Activated T-helper 17 cell treated with anti-CD3 and anti-CD28 coated beads, Interleukin-2, amount 50 U/mL, for 72 hours (primary cell): Measurements from ENCODE around the gene UTS2R. TPM values are rescaled to one million over a fixed set of nuclear protein-coding genes. Genes with fewer than 3 reads are reported as not detected.
A peak's percentile ranks its signal among the peaks of the same experiment; 100 is the strongest.
"Not testable (repeated sequence)": the region's sequence is repeated elsewhere in the genome, so short reads cannot be mapped to it uniquely, and the experiment has no call there.

ENCODE experiments used
- ATAC-seq: fragments of 150-1000 bp; cut with Tn5 transposase; replicated peaks from 2 replicates; pipeline ENCODE4 v1.10.0; 2021; ENCODE audit warnings: mild to moderate bottlenecking, moderate library complexity
- H3K27ac Mint-ChIP-seq: one replicate; pipeline ENCODE4 v1.8.0; 2022; ENCODE audit warnings: mixed read lengths
- H3K27me3 Mint-ChIP-seq: one replicate; pipeline ENCODE4 v1.8.0; 2022; ENCODE audit warnings: mixed read lengths
- H3K36me3 Mint-ChIP-seq: one replicate; pipeline ENCODE4 v1.8.0; 2022; ENCODE audit warnings: low read depth, mild to moderate bottlenecking, mixed read lengths
- H3K4me1 Mint-ChIP-seq: one replicate; pipeline ENCODE4 v1.8.0; 2022; ENCODE audit warnings: mixed read lengths
- H3K4me3 Mint-ChIP-seq: one replicate; pipeline ENCODE4 v1.8.0; 2022; ENCODE audit warnings: mild to moderate bottlenecking, mixed read lengths
- H3K9me3 Mint-ChIP-seq: one replicate; pipeline ENCODE4 v1.8.0; 2022; ENCODE audit warnings: mixed read lengths
- total RNA-seq, 2 donors: library from RNA; stranded (reverse); gene quantifications; one replicate each; pipeline ENCODE4 v1.2.3, GENCODE V29; 2022

Gene UTS2R
- total RNA-seq, 2 donors from 2014 or later = 0.45 TPM; not detected in 1

DNA sequence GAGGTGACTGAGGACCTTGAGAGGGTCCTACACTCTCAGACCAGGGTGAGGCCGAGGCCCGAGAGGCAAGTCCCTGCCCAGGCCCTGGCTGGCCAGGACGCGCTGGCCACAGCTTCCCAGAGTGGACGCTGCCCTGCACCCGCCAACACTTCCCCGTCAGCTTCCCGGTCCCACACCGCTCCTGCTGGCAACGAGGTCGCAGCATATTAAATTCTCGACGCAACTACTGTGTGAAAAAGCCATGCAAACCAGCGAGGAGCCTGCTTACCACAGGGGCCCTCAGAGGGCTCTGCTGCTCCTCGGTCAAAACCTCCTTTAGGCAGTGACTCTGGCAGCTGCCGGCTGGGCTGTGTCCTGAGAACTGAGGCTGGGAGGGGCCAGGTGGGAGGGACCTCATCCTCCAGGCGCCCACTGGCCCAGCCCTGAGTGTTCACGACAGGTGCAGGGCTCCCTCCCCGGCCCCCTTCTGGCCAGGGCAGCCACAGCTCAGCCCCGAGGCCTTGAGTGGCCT lies 14.7 kb upstream of the UTS2R start:
- Mint-ChIP-seq H3K9me3 (no peaks in the 10 kb centered on the region), H3K4me1 (no peaks in the 10 kb centered on the region), H3K4me3 (no peak overlapping the region), H3K27me3 (peaks cover 7% of the 10 kb centered on the region), H3K27ac (no peak overlapping the region), H3K36me3 (no peaks in the 10 kb centered on the region)
- no peak for ATAC-seq

DNA sequence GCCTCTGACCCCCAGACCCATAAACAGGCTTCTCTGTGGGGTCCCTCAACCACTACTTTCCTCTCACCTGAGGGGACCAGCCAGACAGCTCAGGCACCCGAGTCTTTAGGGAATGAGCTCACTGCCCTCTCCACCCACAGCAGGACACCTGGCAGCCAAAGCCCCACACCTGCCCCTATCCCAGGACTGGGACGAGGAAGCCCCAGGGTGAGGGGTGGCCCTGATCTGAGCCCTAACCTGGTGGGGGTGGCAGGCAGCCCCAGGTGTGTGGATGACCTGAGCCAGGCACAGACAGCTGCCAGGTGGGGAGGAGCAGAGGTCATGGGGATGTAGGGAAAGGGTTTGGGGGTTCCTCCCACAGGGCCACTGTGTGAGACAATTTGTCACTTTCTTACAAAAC lies 14.2 kb upstream of the UTS2R start:
- H3K9me3 Mint-ChIP-seq = no peaks in the 10 kb centered on the region
- no peak for ATAC-seq
- H3K27ac Mint-ChIP-seq = no peak overlapping the region
- no peak overlapping the region for H3K4me3 Mint-ChIP-seq
- peaks cover 7% of the 10 kb centered on the region for H3K27me3 Mint-ChIP-seq
- H3K36me3 Mint-ChIP-seq = no peaks in the 10 kb centered on the region
- no peaks in the 10 kb centered on the region for H3K4me1 Mint-ChIP-seq

DNA sequence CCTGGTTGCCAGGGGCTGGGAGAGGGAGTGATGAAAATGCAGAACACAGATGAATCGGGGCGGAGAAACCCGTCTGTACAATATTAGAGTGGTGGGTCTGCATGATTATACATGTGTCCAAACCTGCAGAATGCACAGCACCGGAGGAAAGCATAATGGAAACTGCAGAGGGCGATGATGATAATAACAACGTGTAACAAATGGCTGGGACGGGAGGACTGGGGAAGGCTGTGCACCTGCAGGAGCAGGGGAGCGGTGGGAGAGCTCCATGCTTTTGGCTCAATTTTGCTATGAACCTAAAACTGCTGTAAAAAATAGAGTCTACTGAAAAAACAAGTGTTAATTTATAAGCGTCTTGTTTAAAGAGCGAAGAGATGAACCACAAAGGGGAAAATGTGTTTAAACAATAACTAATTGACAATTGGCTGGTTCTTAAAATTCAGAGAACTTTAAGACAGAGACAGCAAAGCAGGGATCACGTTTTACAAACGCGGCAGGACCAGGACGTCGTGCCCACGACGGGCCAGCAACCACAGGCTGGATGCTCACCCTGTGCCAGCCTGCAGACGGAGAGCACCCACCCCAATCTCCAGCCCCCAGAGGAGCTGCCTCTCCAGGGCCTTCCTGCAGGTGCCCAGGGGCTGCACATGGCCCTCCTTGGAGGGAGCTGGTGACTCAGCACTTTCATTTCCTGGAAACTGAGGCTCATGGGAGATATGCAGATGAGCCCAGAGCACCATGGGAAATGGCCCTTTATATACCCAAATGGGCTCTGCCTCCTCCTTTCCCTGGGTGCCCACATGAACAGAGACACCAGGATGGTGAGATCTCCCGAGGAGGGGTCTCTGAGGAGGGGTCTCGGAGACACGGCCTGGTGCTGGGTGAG lies 12.9 kb upstream of the UTS2R start, which contains the start of gene TEX19:
Gene TEX19, plus strand, starts transcription at position 783 of the 886 bp plus-strand sequence. CDS start 2,904 bp downstream, outside the sequence.
- Mint-ChIP-seq H3K4me3 (peak within 1 kb of the TSS; percentile 1), H3K27ac (no peak within 1 kb of the TSS)

DNA sequence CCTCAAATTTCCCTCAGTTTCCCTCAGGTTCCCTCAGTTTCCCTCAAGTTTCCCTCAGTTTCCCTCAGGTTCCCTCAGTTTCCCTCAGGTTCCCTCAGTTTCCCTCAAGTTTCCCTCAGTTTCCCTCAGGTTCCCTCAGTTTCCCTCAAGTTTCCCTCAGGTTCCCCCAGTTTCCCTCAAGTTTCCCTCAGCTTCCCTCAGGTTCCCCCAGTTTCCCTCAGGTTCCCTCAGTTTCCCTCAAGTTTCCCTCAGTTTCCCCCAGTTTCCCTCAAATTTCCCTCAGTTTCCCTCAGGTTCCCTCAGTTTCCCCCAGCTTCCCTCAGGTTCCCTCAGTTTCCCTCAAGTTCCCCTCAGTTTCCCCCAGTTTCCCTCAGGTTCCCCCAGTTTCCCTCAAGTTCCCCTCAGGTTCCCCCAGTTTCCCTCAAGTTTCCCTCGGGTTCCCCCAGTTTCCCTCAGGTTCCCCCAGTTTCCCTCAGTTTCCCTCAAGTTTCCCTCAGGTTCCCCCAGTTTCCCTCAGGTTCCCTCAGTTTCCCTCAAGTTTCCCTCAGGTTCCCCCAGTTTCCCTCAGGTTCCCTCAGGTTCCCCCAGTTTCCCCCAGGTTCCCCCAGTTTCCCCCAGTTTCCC lies 12.0 kb upstream of the UTS2R start:
- ATAC-seq, H3K4me1 Mint-ChIP-seq, H3K4me3 Mint-ChIP-seq, H3K27me3 Mint-ChIP-seq, H3K9me3 Mint-ChIP-seq, H3K36me3 Mint-ChIP-seq, H3K27ac Mint-ChIP-seq: not testable (repeated sequence)

More for the DNA sequence above, 12.9 kb upstream of the UTS2R start, which contains the start of gene TEX19:
- no peaks in the 10 kb centered on the region for H3K36me3 Mint-ChIP-seq
- H3K9me3 Mint-ChIP-seq = no peaks in the 10 kb centered on the region
- H3K27me3 Mint-ChIP-seq = peaks cover 7% of the 10 kb centered on the region
- H3K4me1 Mint-ChIP-seq = no peaks in the 10 kb centered on the region
- ATAC-seq = peak; percentile 47

DNA sequence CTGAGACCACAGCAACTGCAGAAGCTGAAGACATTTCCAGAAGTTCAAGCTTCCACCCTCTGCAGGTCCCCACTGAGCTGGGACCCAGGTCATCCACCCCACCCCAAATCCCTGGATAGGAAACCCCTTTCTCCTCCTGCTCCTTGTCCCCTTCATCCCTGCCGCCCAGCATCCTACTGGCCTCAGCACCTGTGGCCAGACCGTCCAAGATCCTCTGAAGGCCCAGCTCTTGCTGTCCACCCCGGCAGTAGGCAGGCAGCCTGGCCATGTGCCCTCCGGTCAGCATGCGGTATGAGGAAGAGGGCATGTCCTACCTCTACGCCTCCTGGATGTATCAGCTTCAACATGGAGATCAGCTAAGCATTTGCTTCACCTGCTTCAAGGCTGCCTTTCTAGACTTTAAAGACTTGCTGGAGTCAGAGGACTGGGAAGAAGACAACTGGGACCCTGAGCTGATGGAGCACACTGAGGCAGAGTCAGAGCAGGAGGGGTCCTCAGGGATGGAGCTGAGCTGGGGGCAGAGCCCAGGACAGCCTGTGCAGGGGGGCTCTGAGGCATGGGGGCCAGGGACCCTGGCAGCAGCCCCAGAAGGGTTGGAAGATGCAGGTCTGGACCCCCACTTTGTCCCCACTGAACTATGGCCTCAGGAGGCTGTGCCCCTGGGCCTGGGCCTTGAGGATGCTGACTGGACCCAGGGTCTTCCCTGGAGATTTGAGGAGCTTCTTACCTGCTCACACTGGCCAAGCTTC lies 9.5 kb upstream of the UTS2R start:
- Mint-ChIP-seq H3K27ac (peak overlapping the region; percentile 13), H3K27me3 (peaks cover 7% of the 10 kb centered on the region), H3K36me3 (no peaks in the 10 kb centered on the region), H3K4me1 (no peaks in the 10 kb centered on the region), H3K4me3 (no peak overlapping the region), H3K9me3 (no peaks in the 10 kb centered on the region)
- no peak for ATAC-seq

DNA sequence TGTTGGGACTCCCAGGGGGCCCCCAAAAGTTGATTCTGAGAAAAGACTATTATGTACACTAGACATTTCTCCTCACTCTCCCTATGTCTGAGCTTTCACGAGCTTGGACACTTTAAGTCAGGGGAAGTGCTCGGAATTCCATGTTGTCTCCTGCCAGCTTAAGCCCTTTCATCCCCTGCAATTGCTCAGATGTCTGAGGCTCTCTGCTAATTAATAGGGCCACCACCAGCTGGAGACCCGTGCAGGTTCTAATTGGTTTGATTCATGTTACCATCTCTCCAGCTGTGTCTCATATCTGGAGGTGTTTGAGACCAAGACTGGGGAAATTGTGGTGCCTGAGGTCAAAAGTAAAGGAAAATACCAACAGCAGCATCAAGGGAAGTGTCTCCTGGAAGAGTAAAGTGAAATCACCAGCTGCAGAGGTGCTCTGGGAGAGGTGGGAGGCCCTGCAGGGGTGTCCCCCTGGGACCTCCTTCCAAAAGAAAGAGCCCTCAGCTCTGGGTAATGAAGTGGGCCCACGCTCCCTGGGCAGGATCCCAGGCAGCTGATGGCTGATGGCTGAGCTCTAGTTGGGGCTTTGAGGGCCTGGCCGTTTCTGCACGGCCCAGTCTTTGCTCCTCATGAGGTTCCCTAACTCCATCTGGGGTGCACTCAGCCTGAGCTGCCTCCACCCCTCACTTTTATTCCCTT lies 5.8 kb upstream of the UTS2R start:
- no peaks in the 10 kb centered on the region for H3K36me3 Mint-ChIP-seq

DNA sequence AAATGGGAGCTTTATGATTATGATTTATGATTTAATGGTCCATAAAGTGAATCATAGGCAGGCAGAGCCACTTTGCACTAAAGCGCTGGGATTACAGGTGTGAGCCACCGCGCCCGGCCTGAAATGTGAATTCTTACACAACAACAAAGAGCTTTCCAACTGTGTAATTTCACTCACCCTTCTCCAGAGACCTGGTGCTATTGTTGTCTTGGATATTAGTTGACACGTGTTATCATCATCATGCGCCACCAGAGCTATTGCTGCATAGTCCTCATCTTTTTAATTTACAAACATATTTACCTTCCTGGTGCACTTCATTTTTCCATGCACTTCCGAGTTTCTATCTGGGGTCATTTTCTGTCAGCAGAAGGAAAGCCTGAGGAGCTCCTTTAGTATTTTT lies 4.8 kb upstream of the UTS2R start:
- Mint-ChIP-seq H3K36me3 (no peaks in the 10 kb centered on the region), H3K27me3 (peaks cover 17% of the 10 kb centered on the region), H3K27ac (no peak overlapping the region), H3K4me3 (no peak overlapping the region), H3K9me3 (no peaks in the 10 kb centered on the region), H3K4me1 (no peaks in the 10 kb centered on the region)
- ATAC-seq = no peak

More for the DNA sequence above, 5.8 kb upstream of the UTS2R start:
- no peak for ATAC-seq
- Mint-ChIP-seq H3K4me3 (no peak overlapping the region), H3K4me1 (no peaks in the 10 kb centered on the region), H3K9me3 (no peaks in the 10 kb centered on the region), H3K27me3 (peaks cover 14% of the 10 kb centered on the region), H3K27ac (no peak overlapping the region)

DNA sequence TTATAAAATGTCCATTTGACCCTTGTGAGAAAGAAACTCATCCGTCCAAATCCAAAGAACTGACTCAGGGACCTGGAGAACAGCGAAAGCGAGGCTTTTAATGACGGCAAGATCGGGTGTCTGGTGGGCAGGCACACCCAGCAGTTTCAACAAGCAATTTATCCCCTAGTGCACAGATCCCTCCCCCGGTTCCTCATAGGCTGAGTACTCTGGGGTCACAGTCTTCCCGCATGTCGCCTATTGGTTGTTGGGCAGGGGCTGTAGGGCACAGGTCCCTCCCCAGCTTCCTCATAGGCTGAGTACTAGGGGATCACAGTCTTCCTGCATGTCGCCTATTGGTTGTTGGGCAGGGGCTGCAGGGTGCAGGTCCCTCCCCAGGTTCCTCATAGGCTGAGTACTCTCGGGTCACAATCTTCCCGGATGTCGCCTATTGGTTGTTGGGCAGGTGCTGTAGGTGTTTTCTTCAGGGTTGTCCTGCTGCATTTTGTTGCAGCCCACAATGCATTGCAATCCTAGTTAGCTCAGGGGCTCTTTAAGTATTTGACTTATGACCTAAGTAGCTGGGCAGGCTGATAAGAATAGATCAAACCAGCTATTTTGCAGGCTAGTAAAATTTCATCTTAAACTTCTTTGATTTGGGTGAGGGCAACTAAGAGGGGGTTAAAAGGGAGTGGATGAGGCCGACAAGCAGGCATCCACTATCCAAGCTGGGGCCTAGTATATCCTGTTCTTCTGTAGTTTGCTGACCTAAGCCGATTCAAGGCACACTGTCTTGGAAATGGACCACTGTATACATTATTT lies 3.6 kb upstream of the UTS2R start:
- Mint-ChIP-seq H3K4me1 (no peaks in the 10 kb centered on the region), H3K36me3 (no peaks in the 10 kb centered on the region), H3K27me3 (peaks cover 23% of the 10 kb centered on the region), H3K4me3 (no peak overlapping the region), H3K27ac (no peak overlapping the region), H3K9me3 (no peaks in the 10 kb centered on the region)
- no peak for ATAC-seq

DNA sequence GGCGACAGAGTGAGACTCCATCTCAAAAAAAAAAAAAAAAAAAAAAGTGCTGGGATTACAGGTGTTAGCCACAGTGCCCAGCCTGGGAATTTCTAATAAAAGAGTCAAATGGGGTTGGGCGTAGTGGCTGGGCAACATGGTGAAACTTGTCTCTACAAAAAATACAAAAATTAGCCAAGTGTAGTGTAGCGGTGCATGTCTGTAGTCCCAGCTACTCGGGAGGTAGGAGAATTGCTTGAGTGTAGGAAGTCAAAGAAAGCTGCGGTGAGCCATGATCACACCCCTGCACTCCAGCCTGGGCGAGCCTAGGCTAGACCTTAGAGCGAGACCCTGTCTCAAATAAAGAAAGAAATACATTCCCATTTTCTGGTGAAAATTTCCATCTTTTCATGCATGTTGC lies 2.4 kb upstream of the UTS2R start:
- H3K27ac Mint-ChIP-seq = no peak overlapping the region
- H3K9me3 Mint-ChIP-seq = no peaks in the 10 kb centered on the region
- H3K36me3 Mint-ChIP-seq = no peaks in the 10 kb centered on the region
- peaks cover 30% of the 10 kb centered on the region for H3K27me3 Mint-ChIP-seq
- no peak overlapping the region for H3K4me3 Mint-ChIP-seq
- ATAC-seq = no peak
- H3K4me1 Mint-ChIP-seq = no peaks in the 10 kb centered on the region

DNA sequence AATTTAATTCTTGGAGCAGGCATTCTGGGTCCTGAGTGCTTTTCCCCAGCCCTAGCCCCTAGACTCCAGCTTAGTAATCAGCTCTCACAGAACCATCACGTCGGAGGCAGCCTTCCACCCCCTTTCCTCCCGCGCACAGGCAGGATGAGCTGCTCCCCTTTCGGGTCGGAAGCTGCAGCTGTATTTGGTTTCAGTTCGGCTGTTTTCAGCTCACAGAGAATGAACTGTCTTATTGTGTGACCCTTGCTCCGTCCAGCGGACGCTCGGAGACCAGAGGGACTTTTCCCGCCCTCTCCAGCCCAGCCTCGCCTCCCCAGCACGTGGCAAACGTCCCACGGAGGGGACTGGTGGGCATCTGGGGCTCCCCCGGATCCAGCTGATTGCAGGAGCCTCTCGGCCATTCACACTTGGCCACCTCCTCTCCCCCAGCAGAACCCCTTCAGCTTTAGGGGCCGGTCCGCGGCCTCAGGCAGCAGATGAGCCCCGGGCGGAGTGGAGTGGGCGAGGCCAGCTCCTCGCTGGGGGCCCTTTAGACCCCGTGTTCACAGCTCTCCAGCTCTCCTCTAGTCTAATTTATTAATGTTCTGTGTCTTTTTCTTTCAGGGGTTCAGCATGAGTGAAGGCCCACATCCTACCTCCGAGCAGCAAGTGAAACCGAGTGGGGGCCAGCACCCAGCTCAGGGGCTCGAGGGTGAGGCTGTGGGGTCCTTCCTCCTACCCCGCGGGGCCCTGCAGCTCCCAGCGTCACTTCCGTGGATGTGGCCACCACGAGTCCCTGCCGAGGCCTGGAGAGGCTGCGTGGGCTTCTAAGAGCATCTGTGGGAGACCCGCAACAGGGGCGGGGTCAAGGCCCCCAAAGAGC lies 863 bp upstream of the UTS2R start:
- no peaks in the 10 kb centered on the region for H3K9me3 Mint-ChIP-seq
- peak overlapping the region; percentile 75 for H3K4me3 Mint-ChIP-seq
- peak; percentile 85 for ATAC-seq
- H3K36me3 Mint-ChIP-seq = no peaks in the 10 kb centered on the region
- H3K4me1 Mint-ChIP-seq = no peaks in the 10 kb centered on the region
- peaks cover 31% of the 10 kb centered on the region for H3K27me3 Mint-ChIP-seq
- no peak overlapping the region for H3K27ac Mint-ChIP-seq

DNA sequence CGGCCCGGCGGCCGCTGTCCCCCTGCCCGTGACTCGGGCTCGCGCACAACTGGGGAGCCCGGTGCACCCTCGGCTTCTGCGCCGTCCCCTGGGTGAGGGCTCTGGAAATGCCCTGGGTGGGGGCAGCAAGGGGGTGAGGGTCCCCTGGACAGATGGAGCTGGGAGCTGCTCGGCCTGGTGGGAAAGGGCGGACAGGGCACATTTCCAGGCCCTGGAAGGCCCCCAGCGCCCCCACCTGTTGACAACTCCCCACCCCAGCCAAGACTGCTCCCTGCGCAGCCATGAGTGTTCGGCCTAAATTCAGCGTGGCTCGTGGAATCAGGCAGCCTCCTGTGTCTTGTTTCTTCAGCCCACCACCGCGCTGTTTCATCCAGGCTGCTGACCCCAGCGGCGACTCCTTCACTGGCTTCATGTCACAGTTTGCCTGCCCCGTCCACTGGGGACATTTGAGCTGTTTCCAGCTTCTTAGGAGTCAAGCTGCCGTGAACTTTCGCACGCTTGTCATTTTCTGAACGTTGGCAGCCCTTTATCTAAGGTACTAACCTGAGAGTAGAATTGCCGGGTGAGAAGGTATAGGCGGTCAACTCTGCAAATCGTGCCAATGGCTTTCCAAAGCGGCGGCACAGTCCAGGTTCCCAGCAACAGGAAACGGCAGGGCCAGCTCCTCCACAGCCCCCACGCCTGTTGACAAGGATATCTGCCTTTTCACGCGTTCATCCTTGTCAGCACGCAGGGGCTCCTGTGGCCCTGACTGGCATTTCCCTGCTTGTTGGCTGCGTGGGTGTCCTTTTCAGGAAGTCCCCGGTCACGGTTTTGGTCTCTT lies 895 bp downstream of the UTS2R start:
- H3K9me3 Mint-ChIP-seq = no peaks in the 10 kb centered on the region

DNA sequence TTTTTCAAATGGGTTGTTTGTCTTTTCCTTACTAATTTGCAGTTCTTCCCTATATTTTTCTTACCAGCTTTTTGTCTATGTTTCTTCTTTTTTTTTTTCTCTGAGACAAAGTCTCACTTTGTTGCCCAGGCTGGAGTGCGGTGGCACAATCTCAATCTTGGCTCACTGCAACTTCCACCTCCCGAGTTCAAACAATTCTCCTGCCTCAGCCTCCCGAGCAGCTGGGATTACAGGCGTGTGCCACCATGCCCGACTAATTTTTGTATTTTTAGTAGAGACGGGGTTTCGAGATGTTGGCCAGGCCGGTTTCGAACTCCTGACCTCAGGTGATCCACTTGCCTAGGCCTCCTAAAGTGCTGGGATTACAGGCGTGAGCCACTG lies 1.5 kb downstream of the UTS2R start:
- H3K36me3 Mint-ChIP-seq, H3K27ac Mint-ChIP-seq, H3K9me3 Mint-ChIP-seq, H3K4me1 Mint-ChIP-seq, ATAC-seq: not testable (repeated sequence)
- Mint-ChIP-seq H3K4me3 (peak overlapping the region; percentile 36), H3K27me3 (peaks cover 24% of the 10 kb centered on the region)

More for the DNA sequence above, 895 bp downstream of the UTS2R start:
- H3K4me1 Mint-ChIP-seq = no peaks in the 10 kb centered on the region
- no peak for ATAC-seq
- H3K4me3 Mint-ChIP-seq = peak overlapping the region; percentile 36
- H3K36me3 Mint-ChIP-seq = no peaks in the 10 kb centered on the region
- peaks cover 30% of the 10 kb centered on the region for H3K27me3 Mint-ChIP-seq
- H3K27ac Mint-ChIP-seq = no peak overlapping the region
